ENCODE data around the gene TLCD2.

DNA sequence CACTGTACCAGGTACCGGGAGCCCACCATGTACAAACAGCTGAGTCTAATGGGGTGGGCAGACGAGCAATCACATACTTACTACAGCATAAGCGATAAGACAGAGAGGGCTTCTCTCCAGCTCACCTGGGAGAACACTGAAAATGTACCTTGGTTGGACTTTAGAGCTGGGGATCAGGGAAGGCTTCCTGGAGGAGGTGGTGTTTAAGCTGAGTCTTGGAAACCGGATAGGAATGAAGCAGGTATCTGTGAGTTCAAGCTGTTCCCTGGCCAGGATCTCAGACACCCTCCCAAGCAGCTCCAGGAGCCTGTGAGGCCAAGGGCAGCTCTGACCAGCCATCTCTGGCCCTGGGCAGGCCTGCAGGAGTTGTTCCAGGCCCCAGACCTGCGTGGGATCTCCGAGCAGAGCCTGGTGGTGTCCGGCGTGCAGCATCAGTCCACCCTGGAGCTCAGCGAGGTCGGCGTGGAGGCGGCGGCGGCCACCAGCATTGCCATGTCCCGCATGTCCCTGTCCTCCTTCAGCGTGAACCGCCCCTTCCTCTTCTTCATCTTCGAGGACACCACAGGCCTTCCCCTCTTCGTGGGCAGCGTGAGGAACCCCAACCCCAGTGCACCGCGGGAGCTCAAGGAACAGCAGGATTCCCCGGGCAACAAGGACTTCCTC, 43.7 kb upstream of the TLCD2 start:
- no peak for TF ChIP-seq POLR2A (IDR thresholded peaks at IDR 0.05)
- TF ChIP-seq, protein P1, sequence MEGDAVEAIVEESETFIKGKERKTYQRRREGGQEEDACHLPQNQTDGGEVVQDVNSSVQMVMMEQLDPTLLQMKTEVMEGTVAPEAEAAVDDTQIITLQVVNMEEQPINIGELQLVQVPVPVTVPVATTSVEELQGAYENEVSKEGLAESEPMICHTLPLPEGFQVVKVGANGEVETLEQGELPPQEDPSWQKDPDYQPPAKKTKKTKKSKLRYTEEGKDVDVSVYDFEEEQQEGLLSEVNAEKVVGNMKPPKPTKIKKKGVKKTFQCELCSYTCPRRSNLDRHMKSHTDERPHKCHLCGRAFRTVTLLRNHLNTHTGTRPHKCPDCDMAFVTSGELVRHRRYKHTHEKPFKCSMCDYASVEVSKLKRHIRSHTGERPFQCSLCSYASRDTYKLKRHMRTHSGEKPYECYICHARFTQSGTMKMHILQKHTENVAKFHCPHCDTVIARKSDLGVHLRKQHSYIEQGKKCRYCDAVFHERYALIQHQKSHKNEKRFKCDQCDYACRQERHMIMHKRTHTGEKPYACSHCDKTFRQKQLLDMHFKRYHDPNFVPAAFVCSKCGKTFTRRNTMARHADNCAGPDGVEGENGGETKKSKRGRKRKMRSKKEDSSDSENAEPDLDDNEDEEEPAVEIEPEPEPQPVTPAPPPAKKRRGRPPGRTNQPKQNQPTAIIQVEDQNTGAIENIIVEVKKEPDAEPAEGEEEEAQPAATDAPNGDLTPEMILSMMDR (IDR thresholded peaks at IDR 0.05) = no peak
- no peak for TF ChIP-seq POLR2AphosphoS5 (IDR thresholded peaks at IDR 0.05)

Data from breast epithelium (tissue), 3 donors.